AG09309 (cell line): ENCODE measurements around the gene SPRING1.

ENCODE experiments used
- DNase-seq: peaks from one replicate; pipeline ENCODE4 v3.0.0-alpha.2; 2010; ENCODE audit warnings: low read depth
- H3K4me3 ChIP-seq: 2 replicates; pipeline ENCODE4 v1.5.1; 2011; ENCODE audit warnings: mild to moderate bottlenecking, low read depth, low read length, moderate library complexity; ENCODE audit not compliant: control insufficient read depth
- TF ChIP-seq, protein P1 (sequence below): IDR thresholded peaks from 2 replicates; pipeline ENCODE4 v1.5.1; 2011; ENCODE audit warnings: mild to moderate bottlenecking, low read depth, low read length, inconsistent platforms; ENCODE audit not compliant: insufficient read depth, control insufficient read depth; ENCODE audit errors: missing control alignments

Gene SPRING1, protein sequence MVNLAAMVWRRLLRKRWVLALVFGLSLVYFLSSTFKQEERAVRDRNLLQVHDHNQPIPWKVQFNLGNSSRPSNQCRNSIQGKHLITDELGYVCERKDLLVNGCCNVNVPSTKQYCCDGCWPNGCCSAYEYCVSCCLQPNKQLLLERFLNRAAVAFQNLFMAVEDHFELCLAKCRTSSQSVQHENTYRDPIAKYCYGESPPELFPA

GRCh38 chr12:116737774-116738657 is at the start of gene SPRING1, which contains the start of gene RNFT2:
TSS of gene SPRING1 (minus strand) at chr12:116738069. CDS start at chr12:116737900, 169 bp downstream.
TSS of gene RNFT2 (plus strand) at chr12:116738315. CDS start at chr12:116740498, 2,183 bp downstream.
- TF ChIP-seq, protein P1, sequence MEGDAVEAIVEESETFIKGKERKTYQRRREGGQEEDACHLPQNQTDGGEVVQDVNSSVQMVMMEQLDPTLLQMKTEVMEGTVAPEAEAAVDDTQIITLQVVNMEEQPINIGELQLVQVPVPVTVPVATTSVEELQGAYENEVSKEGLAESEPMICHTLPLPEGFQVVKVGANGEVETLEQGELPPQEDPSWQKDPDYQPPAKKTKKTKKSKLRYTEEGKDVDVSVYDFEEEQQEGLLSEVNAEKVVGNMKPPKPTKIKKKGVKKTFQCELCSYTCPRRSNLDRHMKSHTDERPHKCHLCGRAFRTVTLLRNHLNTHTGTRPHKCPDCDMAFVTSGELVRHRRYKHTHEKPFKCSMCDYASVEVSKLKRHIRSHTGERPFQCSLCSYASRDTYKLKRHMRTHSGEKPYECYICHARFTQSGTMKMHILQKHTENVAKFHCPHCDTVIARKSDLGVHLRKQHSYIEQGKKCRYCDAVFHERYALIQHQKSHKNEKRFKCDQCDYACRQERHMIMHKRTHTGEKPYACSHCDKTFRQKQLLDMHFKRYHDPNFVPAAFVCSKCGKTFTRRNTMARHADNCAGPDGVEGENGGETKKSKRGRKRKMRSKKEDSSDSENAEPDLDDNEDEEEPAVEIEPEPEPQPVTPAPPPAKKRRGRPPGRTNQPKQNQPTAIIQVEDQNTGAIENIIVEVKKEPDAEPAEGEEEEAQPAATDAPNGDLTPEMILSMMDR = no peak
- peak; percentile 97 for DNase-seq

DNA sequence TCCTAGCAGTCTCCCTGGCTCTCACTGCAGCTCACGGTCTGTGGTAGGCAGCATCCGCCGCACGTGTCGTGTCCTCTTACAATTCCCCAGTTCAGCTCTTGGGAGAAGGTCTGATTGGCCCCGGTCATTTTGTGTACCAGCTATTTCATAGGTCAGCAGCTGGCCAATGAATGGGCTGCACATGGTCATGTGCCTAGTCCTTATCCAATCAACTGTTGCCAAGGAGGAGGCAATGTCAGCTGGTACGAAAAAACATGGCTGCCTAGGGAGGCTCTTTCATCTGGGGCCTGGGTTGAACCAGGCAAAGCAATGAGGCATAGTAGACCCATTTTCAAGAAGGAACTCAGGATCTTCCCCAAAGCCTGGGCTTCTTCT is 46.4 kb upstream of the SPRING1 start:
- TF ChIP-seq, protein P1 = no peak
- DNase-seq = no peak
- H3K4me3 ChIP-seq = no peak overlapping the region

More at GRCh38 chr12:116737774-116738657, at the start of gene SPRING1, which contains the start of gene RNFT2:
- H3K4me3 ChIP-seq = peak within 1 kb of the TSS; percentile 86

GRCh38 chr12:116783525-116784237 is 45.8 kb upstream of the SPRING1 start:
- no peak overlapping the region for H3K4me3 ChIP-seq
- no peak for DNase-seq

DNA sequence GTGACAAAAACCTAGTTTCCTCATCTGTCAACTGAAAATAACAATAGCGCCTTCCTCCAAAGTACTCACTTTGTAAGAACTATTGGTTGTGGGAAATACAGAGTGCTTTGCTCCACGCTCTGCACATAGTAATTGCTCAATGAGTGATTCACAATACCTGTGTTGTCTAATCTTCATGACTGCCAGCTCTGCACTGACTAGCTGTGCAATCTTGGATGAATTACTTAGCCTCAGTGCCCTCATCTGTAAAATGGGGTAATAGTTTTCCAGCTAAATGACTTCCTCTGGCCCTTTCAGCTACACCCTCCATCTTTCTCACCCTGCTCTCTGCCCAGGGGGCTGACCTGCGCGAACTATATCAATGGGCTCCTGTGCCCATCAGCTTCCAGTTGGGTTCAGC is 43.1 kb upstream of the SPRING1 start:
- no peak overlapping the region for H3K4me3 ChIP-seq
- DNase-seq = no peak
- TF ChIP-seq, protein P1 = no peak

More at GRCh38 chr12:116783525-116784237, 45.8 kb upstream of the SPRING1 start:
- TF ChIP-seq, protein P1 = no peak

DNA sequence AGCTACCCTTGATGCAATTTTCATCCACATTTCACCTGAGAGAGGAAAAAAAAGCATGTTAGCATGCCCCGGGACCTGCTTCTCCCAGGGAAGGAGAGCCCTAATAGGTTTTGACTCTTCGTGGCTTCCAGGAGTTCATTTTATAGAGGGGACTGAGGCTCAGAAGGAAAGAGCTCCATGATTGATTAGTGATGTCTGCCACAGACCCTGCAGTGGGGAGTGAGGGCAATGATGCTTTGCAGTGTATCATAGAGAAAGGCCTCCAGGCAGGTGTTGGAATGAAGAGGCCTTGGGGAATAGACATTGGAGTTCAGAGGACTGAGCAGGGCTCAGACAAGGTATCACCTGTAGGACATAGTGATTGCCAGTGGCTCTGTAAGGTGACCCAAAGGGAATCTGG is 41.7 kb upstream of the SPRING1 start:
- H3K4me3 ChIP-seq = no peak overlapping the region
- TF ChIP-seq, protein P1 = no peak
- DNase-seq = no peak

- TF ChIP-seq, protein P1 = no peak
- H3K4me3 ChIP-seq = no peak overlapping the region
- no peak for DNase-seq
These were observed 39.4 kb upstream of the SPRING1 start for GRCh38 chr12:116777245-116777644.
